Measurements from ENCODE around the gene EMD.

Gene EMD

DNA sequence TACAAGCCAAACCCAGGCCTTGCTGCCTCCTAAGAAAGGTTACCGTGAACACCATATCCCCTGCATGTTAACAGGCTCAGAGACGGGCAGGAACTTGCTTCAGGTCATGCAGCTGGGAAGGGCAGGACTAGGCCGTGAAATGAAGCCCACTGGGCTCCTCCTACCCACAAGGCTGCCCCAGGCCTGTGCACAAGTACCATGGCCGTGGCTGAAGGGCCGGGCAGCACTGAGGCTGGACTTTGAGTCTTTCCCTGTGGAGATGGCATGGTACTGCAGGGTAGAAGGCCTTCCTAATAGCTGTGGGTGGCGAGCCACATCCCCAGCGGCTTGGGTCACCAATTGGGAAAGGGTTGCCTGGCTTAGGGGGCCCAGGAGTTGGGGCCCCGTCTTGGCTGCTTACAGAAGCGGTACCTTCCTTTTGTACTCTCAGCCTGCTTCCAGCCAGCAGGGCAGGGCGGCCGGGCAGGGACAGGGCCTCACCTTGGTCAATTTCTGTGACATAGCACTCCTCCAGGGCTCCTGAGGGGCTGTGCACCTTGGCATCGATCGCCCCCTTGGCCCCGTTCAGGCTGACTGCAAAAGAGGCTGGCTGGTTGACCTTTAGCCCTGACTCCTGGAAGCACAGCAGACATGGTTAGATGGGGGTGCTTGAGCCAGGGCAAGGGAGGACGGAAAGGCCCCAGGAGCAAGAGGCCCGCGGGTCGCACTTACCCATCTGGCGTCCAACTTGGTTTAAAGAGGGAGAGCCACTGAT lies 28.5 kb upstream of the EMD start:
- no peak for TF ChIP-seq RAD21 (IDR thresholded peaks at IDR 0.05; ENCODE audit: low read depth)
- no peak for TF ChIP-seq ZBTB7A (IDR thresholded peaks at IDR 0.05; ENCODE audit: low read depth)
- TF ChIP-seq, protein P1, sequence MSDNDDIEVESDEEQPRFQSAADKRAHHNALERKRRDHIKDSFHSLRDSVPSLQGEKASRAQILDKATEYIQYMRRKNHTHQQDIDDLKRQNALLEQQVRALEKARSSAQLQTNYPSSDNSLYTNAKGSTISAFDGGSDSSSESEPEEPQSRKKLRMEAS (IDR thresholded peaks at IDR 0.05), result no peak
- no peak for TF ChIP-seq EGR1 (IDR thresholded peaks at IDR 0.05)
- no peak for TF ChIP-seq FOXM1 (IDR thresholded peaks at IDR 0.05; ENCODE audit: borderline replicate concordance, low read depth)
- no peak for TF ChIP-seq TCF12 (IDR thresholded peaks at IDR 0.05; ENCODE audit: low read depth)
- TF ChIP-seq, protein P2, sequence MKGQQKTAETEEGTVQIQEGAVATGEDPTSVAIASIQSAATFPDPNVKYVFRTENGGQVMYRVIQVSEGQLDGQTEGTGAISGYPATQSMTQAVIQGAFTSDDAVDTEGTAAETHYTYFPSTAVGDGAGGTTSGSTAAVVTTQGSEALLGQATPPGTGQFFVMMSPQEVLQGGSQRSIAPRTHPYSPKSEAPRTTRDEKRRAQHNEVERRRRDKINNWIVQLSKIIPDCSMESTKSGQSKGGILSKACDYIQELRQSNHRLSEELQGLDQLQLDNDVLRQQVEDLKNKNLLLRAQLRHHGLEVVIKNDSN (IDR thresholded peaks at IDR 0.05), result no peak
- no peak for TF ChIP-seq TAF1 (IDR thresholded peaks at IDR 0.05; ENCODE audit: low read depth)
- no peak for TF ChIP-seq EP300 (IDR thresholded peaks at IDR 0.05; ENCODE audit: borderline replicate concordance)
- TF ChIP-seq NFIC (IDR thresholded peaks at IDR 0.05), result no peak
- no peak for TF ChIP-seq TEAD4 (IDR thresholded peaks at IDR 0.05)

DNA sequence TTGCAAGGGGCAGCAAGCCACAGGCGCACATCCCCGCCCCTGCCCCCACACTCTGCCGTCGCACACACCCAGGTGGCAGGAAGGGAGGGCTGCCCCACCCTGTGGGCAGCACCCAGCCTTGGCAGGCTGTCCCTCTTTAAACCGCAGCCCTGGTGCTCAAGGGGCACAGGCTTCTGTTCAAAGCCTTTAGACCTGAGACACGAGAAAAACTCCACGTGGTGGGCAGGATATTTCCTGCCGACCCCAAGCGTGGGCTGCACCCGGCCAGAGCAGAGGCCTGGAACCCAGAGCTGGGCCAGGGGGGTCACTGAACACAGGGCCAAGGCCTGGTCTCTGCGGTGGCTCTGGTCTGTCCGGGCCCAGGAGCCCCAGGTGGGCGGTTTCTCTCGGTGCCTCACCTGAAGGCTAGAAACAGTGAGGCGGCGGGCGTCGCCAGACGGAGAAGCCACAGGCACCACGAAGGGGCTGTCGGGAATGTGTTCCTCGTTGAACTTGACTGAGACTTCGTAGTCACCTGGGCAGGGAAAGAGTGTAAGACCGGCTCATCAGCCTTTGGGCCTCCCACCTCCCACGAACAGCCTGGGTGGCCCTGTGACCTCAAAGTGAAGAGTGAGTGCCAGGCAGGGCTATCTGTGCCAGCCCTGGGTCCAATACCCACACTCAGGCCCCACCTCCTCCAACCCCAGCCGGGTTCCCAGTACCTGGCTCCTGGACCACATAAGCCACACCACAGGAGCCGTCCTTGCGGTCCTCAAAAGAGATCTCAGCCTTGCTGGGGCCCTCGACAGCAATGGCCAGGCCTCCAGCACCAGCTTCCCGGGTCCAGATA lies 27.7 kb upstream of the EMD start:
- TF ChIP-seq NFIC (IDR thresholded peaks at IDR 0.05), result no peak
- TF ChIP-seq CEBPB (IDR thresholded peaks at IDR 0.05), result no peak
- TF ChIP-seq, protein P1 (IDR thresholded peaks at IDR 0.05), result no peak
- TF ChIP-seq YY1 (IDR thresholded peaks at IDR 0.05; ENCODE audit: low read depth), result no peak
- TF ChIP-seq FOXM1 (IDR thresholded peaks at IDR 0.05; ENCODE audit: borderline replicate concordance, low read depth), result no peak
- TF ChIP-seq, protein P2 (IDR thresholded peaks at IDR 0.05), result no peak
- TF ChIP-seq CREB1 (IDR thresholded peaks at IDR 0.05; ENCODE audit: low read depth), result no peak
- no peak for TF ChIP-seq TCF12 (IDR thresholded peaks at IDR 0.05; ENCODE audit: low read depth)
- TF ChIP-seq EP300 (IDR thresholded peaks at IDR 0.05; ENCODE audit: borderline replicate concordance), result no peak
- TF ChIP-seq TAF1 (IDR thresholded peaks at IDR 0.05; ENCODE audit: low read depth), result no peak
- TF ChIP-seq EGR1 (IDR thresholded peaks at IDR 0.05), result no peak
- no peak for TF ChIP-seq ZBTB7A (IDR thresholded peaks at IDR 0.05; ENCODE audit: low read depth)
- no peak for TF ChIP-seq RAD21 (IDR thresholded peaks at IDR 0.05; ENCODE audit: low read depth)

DNA sequence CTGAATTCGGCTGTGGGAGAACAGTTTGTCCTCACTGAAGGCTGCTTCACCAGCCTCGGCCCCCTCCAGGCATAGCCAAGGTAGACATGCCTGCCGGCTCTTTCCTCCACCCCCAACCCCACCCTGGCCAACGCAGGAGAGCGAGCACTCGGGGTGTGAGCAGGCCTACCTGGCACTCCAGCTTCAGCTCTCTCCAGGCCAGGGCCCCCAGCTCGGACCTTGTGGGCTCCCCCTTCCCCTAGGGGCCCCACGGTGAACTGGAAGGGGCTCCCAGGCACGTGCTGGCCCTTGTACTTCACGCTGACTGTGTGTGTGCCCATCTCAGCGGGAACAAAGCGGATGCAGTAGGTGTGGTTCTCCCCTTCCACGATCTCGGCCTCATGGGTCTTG lies 27.1 kb upstream of the EMD start:
- TF ChIP-seq CREB1 (IDR thresholded peaks at IDR 0.05; ENCODE audit: low read depth) (no peak), CEBPB (IDR thresholded peaks at IDR 0.05) (no peak), YY1 (IDR thresholded peaks at IDR 0.05; ENCODE audit: low read depth) (no peak), EGR1 (IDR thresholded peaks at IDR 0.05) (no peak), TCF12 (IDR thresholded peaks at IDR 0.05; ENCODE audit: low read depth) (no peak), TAF1 (IDR thresholded peaks at IDR 0.05; ENCODE audit: low read depth) (no peak), RAD21 (IDR thresholded peaks at IDR 0.05; ENCODE audit: low read depth) (no peak), FOXM1 (IDR thresholded peaks at IDR 0.05; ENCODE audit: borderline replicate concordance, low read depth) (no peak), EP300 (IDR thresholded peaks at IDR 0.05; ENCODE audit: borderline replicate concordance) (no peak), ZBTB7A (IDR thresholded peaks at IDR 0.05; ENCODE audit: low read depth) (no peak), TEAD4 (IDR thresholded peaks at IDR 0.05) (no peak), NFIC (IDR thresholded peaks at IDR 0.05) (no peak)
- TF ChIP-seq, protein P3, sequence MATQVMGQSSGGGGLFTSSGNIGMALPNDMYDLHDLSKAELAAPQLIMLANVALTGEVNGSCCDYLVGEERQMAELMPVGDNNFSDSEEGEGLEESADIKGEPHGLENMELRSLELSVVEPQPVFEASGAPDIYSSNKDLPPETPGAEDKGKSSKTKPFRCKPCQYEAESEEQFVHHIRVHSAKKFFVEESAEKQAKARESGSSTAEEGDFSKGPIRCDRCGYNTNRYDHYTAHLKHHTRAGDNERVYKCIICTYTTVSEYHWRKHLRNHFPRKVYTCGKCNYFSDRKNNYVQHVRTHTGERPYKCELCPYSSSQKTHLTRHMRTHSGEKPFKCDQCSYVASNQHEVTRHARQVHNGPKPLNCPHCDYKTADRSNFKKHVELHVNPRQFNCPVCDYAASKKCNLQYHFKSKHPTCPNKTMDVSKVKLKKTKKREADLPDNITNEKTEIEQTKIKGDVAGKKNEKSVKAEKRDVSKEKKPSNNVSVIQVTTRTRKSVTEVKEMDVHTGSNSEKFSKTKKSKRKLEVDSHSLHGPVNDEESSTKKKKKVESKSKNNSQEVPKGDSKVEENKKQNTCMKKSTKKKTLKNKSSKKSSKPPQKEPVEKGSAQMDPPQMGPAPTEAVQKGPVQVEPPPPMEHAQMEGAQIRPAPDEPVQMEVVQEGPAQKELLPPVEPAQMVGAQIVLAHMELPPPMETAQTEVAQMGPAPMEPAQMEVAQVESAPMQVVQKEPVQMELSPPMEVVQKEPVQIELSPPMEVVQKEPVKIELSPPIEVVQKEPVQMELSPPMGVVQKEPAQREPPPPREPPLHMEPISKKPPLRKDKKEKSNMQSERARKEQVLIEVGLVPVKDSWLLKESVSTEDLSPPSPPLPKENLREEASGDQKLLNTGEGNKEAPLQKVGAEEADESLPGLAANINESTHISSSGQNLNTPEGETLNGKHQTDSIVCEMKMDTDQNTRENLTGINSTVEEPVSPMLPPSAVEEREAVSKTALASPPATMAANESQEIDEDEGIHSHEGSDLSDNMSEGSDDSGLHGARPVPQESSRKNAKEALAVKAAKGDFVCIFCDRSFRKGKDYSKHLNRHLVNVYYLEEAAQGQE (IDR thresholded peaks at IDR 0.05; ENCODE audit: low read depth), result no peak
- TF ChIP-seq, protein P2 (IDR thresholded peaks at IDR 0.05), result no peak
- TF ChIP-seq, protein P1 (IDR thresholded peaks at IDR 0.05), result no peak

DNA sequence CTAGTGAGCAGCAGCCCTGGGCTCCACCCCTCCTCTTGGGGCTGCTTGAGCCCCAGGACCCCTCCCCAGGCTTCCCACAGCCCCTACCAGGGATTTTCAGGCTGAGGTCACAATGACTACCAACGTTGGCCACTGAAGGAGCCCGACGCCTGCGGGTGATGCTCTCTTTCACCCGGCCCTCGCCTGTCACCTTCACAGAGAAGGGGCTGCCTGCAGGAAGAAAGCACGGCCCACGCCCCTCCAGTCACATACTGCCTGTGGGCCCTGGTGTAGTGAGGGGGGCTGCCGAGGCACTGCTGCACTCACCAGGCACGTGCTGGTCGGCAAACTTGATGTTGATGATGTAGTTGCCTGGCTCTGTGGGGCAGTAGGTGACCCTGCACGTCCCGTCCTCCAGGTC lies 26.6 kb upstream of the EMD start:
- TF ChIP-seq YY1 (IDR thresholded peaks at IDR 0.05; ENCODE audit: low read depth), result no peak
- no peak for TF ChIP-seq CREB1 (IDR thresholded peaks at IDR 0.05; ENCODE audit: low read depth)
- TF ChIP-seq RAD21 (IDR thresholded peaks at IDR 0.05; ENCODE audit: low read depth), result no peak
- no peak for TF ChIP-seq FOXM1 (IDR thresholded peaks at IDR 0.05; ENCODE audit: borderline replicate concordance, low read depth)
- TF ChIP-seq CEBPB (IDR thresholded peaks at IDR 0.05), result no peak

DNA sequence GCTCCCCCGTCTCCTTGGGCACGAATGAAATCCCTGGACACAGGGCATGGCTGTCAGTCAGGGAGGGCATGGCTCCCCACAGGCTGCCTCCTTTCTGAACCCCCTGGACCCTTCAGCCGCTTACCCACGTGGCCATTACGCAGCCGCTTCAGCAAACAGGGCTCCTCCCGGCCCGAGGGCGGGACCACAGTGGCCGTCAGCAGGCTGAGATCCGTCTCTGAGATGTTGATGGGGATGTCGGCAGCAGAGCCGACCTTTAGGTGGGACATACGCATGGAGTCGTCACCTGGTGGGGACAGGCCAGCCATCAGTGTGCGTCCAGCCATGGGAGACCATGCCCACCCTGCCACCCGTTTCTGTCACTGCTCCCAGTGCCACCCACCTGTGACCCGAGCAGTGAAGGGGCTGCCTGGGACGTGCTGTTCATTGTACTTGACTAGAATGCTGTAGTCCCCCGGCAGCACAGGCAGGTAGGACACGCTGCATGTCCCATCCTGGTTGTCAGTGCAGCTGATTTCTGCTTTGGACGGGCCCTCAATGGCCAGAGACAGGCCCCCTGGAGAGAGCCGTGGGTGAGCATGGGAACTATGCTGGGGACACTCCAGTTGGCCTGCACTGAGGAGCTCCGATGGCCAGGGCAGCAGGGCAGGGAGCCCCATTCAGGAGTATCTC lies 25.8 kb upstream of the EMD start:
- no peak for TF ChIP-seq TAF1 (IDR thresholded peaks at IDR 0.05; ENCODE audit: low read depth)
- TF ChIP-seq, protein P3 (IDR thresholded peaks at IDR 0.05; ENCODE audit: low read depth), result no peak
- TF ChIP-seq TCF12 (IDR thresholded peaks at IDR 0.05; ENCODE audit: low read depth), result no peak
